Cerebellar cortex (tissue), 1 donor: ENCODE data around the gene ATP5MC2.
A peak's percentile ranks its signal among the peaks of the same experiment; 100 is the strongest.
"Not testable (repeated sequence)": the region's sequence is repeated elsewhere in the genome, so short reads cannot be mapped to it uniquely, and the experiment has no call there.

ENCODE experiments used
- DNase-seq: peaks from one replicate; pipeline ENCODE4 v3.0.0-alpha.2; 2015; ENCODE audit warnings: low spot score

Gene ATP5MC2

DNA sequence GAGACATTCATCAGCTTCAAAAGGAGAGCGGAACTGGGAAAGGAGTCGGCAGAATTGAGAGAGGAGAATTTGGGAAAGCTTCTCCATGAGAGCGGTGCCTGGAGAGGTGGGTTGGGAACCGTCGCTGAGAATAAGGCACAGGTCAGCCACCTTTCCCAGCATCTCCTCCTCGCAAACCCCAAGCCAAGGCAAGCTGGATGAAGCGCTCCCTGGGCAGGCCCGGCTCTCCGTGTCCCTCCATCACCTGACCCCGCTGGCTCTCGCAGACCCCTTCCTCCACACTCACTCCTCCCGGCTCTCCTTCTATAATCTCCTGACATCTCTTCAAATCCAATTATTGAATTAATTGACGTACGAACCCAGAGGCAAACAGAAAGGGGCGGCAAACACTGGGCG is 18.9 kb upstream of the ATP5MC2 start:
- DNase-seq = no peak

- DNase-seq = no peak
Observed at GRCh38 chr12:53688134-53688533, 12.3 kb upstream of the ATP5MC2 start.

- DNase-seq = no peak
Observed at GRCh38 chr12:53686436-53686835, 10.6 kb upstream of the ATP5MC2 start.

GRCh38 chr12:53684654-53685220 is 8.9 kb upstream of the ATP5MC2 start:
- no peak for DNase-seq

DNA sequence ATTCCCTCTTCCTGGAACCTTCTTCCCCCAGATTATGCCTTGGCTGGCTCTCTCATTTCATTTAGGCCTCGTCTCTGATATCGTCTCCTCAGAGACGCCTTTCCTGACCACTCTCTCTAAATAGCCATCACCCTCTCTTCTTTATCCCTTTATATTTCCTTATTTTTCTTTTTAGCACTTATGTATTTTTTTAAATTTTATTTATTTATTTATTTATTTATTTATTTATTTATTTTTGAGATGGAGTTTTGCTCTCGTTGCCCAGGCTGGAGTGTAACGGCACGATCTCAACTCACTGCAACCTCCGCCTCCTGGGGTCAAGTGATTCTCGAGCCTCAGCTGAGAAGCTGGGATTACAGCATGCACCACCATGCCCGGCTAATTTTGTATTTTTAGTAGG is 8.1 kb upstream of the ATP5MC2 start:
- no peak for DNase-seq

GRCh38 chr12:53683494-53683893 is 7.6 kb upstream of the ATP5MC2 start:
- no peak for DNase-seq

- not testable (repeated sequence) for DNase-seq
Observed at GRCh38 chr12:53680061-53680460, 4.2 kb upstream of the ATP5MC2 start.

DNA sequence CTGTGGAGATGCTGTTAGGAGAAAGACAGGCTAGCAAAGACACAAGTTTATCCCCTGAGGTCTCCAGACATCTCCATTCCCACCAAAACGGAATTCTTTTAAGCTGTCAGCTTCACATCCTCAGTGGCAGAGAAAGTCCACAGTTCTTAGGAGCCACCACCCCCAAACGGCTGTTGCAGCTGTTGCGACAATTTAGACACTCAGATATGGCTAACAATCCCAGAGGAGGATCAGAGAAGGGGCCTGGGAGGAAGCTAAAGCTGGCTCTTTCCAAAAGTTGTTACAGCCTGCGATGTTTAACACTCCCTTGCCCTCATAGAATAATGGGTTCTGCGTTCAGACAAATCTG is 1.9 kb upstream of the ATP5MC2 start:
- peak; percentile 42 for DNase-seq

GRCh38 chr12:53677016-53677799 is 1.3 kb upstream of the ATP5MC2 start:
- DNase-seq = peak; percentile 72

DNA sequence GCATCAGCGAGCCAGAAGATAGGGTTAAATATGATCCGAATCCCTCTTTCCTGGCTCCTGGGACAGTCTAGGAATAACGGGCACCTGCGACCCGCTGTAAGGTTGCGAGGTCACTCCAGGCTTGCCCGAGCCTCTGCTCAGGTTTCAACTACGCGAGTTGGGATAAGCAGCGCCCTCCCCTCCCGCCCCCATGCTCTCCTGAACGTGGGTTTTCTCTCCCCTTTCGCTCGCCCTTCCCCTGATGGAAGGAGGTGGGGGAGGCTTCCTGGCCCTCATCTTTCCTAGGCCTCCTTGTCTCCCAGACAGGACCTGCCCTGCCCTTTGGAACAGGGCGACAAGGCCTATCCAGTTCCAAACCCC is 753 bp upstream of the ATP5MC2 start:
- peak; percentile 84 for DNase-seq

- no peak for DNase-seq
Observed at GRCh38 chr12:53674977-53675700, 744 bp downstream of the ATP5MC2 start.

- DNase-seq = no peak
Observed at GRCh38 chr12:53670971-53671370, 4.9 kb downstream of the ATP5MC2 start.

GRCh38 chr12:53670308-53670707 is 5.6 kb downstream of the ATP5MC2 start:
- DNase-seq = no peak

- no peak for DNase-seq
Observed at GRCh38 chr12:53667080-53667479, 8.8 kb downstream of the ATP5MC2 start.

- no peak for DNase-seq
Observed at GRCh38 chr12:53664936-53665335, 10.9 kb downstream of the ATP5MC2 start.

DNA sequence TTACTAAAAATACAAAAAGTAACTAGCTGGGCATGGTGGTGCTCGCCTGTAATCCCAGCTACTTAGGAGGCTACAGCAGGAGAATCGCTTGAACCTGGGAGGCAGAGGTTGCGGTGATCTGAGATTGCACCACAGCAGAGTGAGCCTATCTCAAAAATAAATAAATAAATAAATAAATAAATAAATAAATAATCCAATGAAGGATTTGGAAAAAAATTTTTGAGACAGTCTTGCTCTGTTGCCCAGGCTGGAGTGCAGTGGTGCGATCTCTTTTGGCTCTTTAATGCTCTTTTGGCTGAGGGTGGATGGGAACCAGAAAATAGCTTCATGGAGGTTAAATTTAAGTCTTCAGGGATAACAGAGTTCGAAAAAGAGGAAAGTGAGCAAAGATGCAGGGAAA is 11.7 kb downstream of the ATP5MC2 start:
- DNase-seq = no peak

DNA sequence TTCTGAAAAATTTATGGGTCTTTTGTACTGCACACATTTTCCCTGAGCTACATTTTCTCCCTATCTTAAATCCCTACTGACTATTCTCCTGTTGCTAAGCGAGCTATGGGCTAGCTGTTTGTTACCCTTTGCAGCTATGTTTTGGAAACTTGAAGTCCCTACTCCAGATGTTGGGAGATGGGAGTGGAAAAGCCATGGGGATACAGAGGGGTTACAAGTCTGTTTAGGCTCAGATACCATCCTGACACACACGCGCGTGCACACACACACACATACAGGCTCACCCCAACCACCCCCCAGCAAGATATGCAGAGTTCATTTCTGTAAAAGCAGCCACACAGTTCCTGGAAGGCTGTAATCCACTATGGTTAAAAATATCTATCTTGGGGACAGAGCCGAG is 15.8 kb downstream of the ATP5MC2 start:
- no peak for DNase-seq

DNA sequence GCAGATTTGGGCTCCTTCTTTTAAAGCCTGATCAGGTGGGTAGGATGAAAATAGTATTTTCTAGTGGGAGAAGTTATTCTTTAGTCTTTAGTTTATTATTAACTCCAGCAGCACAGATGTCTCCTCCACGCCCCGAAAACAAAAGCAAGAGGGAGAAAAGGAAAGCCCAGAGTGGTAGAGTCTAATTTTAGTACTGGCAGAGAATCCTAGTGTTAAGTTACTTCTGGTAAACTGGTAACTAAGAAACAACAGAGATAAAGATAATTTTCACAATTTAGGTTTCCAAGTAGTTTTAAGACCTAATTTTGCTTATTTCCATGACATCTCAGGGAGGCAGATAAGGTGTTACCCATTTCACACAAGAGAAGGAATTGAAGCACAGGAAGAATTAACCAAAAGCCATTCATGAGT is 16.3 kb downstream of the ATP5MC2 start:
- no peak for DNase-seq

DNA sequence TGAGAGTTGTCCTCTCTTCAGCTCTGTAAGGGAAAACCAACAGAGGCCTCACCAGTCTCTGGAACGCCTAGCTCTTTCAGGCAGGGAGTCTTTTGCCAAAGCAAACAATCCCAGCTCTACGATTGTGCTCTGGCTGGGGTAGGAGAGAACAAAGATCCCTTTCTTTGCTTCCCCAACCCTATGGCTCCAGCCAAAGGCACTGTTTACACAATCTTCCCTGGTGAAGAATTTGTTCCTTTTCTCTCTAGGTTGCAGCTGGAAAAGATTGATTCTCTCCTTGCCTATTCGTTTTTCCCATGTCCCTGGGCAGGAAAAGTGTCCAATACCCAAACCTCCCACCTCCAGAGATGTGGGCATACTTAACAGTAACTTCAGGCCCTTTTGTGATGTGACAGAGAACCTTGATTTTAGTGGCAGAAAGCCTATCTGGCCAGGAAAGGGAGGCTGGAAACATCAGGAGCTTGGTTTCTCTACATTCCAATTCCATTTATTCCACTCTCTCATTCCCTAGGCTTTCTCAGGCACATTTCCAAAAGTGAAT is 16.8 kb downstream of the ATP5MC2 start:
- peak; percentile 43 for DNase-seq

DNA sequence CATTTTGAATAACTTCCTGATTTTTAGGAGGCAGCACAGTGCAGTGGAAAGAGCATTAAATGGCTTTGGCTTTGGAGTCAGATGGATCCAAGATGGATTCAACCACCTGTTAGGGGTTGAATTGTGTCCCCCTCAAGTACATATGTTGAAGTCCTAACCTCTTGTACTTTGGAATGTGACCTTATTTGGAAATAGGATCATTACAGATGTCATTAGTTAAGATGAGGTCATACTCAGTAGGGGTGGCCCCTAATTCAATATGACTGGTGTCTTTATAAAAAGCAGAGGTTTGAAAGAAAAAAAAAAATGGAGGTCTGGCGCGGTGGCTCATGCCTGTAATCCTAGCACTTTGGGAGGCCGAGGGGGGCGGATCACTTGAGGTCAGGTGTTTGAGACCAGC is 18.8 kb downstream of the ATP5MC2 start:
- no peak for DNase-seq

GRCh38 chr12:53653595-53653994 is 22.3 kb downstream of the ATP5MC2 start:
- no peak for DNase-seq

GRCh38 chr12:53652366-53652765 is 23.5 kb downstream of the ATP5MC2 start:
- no peak for DNase-seq

DNA sequence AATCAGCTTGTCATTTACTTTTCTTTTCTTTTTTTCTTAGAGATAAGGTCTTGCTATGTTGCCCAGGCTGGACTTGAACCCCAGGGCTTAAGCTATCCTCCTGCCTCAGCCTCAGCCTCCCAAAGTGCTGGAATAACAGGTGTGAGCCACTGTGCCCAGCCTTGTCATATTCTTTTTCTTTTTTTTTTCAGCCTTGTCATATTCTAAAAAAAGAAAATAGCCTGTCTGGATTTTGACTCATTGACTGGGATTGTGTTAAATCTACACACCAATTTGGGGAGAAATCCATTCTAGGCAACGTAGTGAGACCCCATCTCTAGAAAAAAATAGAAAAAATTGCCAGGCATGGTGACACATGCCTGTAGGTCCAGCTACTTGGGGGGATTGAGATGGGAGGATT is 24.1 kb downstream of the ATP5MC2 start:
- DNase-seq = no peak
